HG03354 (cell line): ENCODE measurements around the gene MFSD1.
"Not testable (repeated sequence)": the region's sequence is repeated elsewhere in the genome, so short reads cannot be mapped to it uniquely, and the experiment has no call there.

ENCODE experiments used
- ATAC-seq: cut with Tn5 transposase; IDR thresholded peaks from one replicate; pipeline ENCODE4 v1.9.1; 2021; ENCODE audit warnings: mild to moderate bottlenecking; ENCODE audit not compliant: unreplicated experiment, poor library complexity, severe bottlenecking

The MFSD1 gene

DNA sequence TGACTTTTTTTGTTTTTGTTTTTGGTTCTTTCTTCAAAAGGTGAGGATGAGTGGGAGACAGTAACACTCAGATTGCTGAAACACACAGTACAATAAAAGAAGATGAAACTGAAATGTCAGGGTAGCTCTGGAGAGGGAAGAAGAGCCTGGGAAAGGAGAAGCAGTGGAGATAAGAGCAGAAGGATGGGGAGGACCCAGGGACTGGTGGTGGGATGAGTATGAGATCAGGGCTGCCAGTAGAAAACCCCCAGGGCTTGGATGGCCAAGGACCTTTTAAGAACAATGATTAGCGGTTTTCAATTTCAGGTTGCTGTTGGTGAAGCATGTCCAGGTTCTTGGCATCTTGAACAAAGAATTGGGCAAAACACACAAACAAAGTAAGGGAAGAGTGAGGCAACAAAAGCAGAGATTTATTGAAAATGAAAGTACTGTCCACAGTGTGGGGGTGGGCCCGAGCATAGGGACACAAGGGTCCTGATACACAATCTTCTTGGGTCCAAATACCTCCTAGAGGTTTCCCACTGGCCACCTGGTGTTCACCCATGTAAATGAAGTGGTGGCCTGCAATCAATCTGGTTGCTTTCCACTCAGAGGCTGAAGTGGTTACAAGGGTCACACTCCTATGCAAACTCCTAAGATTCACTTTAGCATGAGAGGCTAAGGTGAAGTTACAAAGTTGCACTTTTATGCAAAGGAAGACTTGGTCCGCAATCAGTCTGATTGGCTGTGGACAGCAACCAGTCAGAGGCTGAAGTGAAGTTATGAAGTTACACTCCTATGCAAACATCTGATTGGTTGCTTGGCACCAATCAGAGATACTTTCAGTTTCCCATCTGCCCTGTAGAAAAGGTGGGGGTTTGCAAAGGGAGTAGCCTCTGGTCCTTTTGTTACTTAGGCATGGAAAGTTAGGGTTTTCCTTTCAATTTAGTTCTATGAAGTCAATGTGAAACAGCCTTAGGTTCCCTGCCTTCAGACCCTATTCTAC, 26.1 kb upstream of the MFSD1 start:
- ATAC-seq = peak; percentile 81

DNA sequence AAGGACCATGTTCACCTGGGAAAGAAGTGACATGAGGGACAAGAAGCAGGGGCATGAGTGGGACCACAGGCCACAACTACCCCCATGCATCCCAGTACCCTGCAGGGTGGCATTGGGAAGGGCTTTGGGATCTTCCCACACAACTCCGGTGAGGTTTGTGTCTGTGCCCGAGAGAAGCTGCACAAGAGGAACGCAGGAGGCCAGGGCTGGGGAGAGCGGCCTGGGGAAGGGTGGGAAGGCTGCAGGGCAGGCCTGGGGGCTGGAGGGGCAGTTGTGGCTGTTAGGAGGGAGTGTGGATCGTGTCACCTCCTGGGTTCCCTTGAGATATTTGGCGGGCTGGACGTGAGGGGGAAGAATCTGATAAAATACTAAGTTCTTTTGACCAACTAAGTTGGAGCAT, 25.3 kb upstream of the MFSD1 start:
- no peak for ATAC-seq

DNA sequence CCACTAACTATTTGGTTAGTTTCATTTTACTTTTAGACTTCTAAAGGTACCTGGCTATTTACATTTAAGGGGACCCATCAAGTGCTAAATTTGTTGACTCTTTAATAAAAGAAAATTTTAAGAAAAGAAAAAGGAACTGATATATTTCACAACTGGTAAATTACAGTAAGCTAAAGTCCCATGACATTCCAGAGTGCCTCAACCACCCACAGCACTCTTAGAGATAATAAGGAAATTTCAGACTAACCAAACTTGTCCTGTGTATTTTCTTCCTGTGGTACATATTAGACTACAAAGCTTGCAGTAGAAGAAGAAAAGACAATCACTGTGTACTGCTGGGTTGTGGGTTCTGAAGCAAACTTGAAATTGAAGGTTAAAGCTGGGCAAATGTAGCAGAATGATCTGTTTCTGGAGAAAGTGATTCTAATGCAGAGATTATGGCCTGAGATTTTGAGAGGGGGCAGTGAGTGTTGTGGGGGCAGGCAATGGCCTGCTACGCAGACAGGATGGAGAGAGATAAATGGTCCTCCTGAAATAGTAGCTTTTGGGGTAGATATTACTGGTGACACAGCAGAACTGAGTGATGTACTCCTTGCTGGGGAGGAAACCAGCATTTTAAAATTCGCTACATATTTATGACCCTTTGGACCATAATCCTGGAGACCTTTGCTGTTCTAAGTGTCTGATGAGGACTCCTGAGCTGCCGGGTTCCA, 24.5 kb upstream of the MFSD1 start:
- ATAC-seq = no peak

DNA sequence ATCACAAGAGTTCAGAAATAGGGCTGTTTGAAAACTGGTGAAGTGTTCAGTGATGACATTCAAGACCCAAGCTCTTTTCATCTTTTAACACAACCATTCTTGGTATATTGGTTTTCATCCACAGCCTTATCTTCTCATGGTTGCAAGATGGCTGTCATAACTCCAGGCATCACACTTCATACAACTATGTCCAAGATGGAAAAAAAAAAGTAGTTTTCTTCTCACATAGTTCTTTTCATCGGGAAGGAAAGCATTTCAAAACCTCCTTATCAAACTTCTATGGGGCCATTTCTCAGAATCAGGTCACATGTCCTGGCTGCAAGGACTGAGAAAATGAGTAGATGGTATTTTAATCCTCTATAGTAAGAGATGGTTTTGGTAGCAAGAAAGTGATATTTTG, 21.1 kb upstream of the MFSD1 start:
- no peak for ATAC-seq

DNA sequence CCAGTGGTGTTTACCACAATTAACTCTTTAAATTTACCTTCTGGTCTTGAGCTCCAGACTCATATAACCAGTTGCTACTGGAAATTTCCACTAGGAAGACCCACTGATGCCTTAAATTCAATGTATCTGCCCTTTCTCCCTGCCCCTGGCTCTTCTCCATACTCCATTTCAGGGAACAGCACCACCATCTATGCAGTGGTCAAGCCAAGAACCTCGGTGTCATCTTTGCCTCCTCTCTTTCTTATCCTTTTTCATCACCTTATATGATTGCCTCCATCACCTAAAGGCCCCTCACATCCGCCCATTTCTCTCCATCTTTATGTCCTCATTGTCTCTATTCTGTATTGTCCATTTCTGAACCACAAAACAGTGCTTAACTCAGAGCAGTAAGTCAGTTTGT, 20.7 kb upstream of the MFSD1 start:
- ATAC-seq = no peak

GRCh38 chr3:158781849-158782248, 20.0 kb upstream of the MFSD1 start:
- no peak for ATAC-seq

DNA sequence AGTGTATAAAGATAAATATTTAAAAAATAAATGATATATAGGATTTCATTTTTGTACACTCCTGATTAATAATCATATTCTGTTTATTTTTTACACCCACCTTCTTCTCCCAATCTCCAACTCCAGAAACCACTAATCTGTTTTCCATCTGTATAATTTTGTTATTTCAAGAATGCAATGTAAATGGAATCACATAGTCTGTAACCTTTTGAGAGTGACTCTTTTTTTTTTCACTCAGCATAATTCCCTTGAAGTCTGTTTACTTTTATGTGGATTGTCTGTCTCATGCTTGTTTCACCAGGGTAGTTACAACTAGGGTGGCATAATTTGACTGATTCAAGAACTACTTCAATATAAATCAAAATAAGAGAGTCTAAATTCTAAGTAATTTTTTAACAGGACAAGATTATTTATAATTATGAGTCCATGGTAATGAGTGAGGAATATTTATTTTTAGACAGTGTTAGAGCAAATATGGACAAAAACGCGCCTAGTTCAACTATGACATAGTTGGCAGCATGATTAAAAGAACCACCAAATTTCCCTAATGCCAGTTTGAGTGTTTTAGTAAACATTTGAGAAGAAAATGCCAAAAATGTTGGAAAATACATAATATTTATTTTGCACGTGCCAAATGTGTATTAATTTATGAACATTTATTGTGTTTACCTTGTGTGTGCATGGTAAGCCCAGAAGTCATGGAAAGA, 19.4 kb upstream of the MFSD1 start:
- no peak for ATAC-seq

DNA sequence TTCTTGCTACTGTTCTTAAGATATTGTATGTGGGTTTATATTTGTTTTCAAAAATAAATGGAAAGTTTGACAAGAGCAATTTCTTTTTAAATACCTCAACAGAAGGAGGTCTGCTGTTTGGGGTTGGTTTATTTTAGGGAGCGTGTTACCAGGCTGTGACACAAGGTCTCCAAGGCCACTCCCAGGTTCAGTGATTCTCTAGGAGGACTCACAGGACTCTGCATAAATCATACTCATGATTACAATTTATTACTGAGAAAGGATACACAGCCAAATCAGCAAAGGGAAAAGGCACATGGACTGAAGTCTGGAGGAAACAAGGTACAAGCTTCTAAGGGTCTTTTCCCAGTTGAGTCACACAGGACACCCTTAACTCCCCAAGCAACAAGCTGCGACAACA, 18.8 kb upstream of the MFSD1 start:
- ATAC-seq = no peak

DNA sequence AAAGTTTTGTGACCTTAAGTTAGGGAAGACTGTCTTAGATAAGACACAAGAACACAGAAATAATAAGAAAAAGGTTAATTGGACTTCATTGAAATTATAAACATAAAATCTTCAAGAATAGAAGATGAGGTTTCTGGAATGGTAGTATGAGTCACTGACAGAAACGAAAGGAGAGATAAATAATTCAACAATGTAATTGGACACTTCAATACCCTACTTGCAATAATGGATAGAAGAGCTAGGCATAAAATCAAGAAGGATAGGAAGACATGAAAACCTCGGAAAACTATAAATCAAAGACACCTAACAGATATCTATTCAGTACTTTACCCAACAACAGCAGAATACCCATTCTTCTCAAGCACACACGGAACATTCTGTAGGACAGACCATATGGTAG, 15.9 kb upstream of the MFSD1 start:
- no peak for ATAC-seq

DNA sequence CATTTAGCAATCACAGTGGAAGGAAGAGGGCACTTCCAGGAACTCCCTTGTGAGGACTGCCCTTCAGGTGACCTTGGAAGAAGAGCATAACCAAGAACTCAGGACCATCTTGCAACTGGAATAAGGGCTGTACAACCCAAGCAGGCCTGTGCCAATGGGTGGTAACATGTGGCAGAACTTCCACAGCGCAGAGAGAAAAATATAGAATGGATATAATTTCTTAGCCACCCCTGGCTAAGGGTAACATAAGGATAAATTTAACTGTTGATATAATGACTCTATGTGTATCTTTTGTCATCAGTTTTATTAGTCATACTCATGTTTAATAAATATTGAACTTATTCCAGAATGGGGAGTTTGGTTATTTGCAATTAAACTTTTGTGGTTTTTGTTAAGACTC, 13.4 kb upstream of the MFSD1 start:
- no peak for ATAC-seq

- no peak for ATAC-seq
Observed at GRCh38 chr3:158789592-158789991, 12.3 kb upstream of the MFSD1 start.

DNA sequence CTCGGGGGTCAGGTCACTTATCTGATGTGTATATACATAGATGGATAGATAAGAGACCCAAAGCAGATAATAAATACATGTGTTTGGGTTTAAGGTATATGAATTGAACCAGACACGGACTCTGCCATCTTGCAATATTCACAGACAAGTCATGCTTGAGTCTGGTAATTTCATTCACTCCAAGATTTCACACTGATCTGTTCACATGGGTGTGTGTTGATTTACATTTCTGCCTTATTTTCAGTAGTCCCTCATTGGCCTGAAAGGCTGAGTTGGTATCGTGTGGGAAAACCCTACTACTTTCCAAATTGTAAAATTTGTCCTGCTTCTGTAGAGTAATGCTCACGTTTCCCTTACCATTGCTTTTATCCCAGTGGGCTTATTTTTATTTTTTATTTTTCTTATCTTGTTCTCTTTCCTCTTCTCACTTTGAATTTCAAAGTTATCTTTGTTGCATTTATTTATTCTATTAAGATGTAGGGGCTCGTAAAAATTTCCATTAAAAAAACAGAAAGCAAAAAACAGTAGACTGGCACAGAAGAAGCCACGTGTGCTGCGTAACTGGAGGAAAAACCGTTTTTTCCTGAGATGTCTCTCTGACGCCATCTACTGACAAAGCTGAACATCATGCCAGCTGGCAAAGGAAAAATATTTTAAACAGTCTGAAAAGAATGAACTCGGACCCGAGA, 10.8 kb upstream of the MFSD1 start:
- ATAC-seq = peak; percentile 82

DNA sequence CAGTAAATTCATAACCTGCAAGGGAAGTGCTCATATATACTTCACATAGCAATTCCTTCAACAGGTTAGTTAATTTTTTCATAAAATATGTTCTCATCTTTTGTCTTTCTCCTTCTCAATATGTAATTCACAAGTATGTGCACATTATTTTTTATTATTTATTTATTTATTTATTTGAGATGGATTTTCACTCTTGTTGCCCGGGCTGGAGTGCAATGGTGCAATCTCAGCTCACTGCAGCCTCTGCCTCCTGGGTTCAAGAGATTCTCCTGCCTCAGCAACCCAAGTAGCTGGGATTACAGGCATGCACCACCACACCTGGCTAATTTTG, 10.3 kb upstream of the MFSD1 start:
- not testable (repeated sequence) for ATAC-seq

DNA sequence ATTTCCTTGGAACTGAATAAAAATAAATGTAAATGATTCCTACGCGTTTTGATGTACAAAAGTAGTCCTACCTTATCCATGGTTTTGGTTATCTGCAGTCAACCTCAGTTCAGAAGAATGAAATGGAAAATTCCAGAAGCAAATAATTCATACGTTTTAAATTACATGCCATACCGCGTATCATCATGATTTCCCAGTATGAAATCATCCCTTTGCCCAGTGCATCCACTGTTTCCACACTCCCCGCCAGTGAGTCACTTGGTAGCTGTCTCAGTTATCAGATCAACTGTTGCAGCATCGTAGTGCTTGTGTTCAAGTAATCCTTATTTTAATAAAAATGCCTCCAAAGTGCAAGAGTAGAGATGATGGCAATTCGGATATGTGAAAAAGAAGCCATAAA, 9.1 kb upstream of the MFSD1 start:
- no peak for ATAC-seq

DNA sequence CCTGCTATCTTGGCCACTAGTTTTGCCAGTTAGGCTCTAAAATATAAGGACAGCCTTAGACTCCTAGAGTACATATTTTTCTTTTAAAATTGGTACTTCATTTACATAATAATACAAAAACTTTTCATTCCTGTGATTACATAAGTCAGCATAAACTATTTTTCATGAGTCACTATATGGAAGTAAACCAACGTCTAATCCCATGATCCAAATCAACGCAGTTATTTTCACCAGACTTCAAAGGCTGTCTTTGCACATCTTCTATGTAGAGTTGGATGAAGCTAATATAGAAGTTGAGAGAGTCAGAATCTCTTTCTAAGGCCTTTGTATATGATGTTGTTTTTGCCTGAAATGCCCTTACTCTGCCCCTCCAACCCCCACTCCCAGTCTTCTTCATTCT, 7.6 kb upstream of the MFSD1 start:
- no peak for ATAC-seq

GRCh38 chr3:158794936-158795518, 6.8 kb upstream of the MFSD1 start:
- ATAC-seq = peak; percentile 75

DNA sequence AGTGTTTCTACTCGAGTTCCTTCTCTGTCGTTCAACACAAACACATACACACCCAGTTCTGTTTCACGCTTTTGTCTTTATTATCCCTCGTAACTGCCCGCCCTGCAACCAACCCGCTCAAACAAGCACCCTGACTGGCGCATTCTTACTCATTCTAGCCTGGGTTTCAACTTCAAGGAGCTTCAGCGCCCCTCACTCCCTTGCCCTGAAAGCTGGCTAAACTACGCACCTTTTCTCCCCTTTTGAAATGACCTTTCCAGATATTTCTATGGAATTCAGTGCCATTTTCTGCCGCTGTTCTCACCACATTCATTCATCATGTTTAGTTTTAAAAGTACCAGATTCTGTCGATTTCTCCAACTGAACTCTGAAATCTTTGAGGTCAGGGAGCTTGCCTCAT, 653 bp upstream of the MFSD1 start:
- no peak for ATAC-seq

DNA sequence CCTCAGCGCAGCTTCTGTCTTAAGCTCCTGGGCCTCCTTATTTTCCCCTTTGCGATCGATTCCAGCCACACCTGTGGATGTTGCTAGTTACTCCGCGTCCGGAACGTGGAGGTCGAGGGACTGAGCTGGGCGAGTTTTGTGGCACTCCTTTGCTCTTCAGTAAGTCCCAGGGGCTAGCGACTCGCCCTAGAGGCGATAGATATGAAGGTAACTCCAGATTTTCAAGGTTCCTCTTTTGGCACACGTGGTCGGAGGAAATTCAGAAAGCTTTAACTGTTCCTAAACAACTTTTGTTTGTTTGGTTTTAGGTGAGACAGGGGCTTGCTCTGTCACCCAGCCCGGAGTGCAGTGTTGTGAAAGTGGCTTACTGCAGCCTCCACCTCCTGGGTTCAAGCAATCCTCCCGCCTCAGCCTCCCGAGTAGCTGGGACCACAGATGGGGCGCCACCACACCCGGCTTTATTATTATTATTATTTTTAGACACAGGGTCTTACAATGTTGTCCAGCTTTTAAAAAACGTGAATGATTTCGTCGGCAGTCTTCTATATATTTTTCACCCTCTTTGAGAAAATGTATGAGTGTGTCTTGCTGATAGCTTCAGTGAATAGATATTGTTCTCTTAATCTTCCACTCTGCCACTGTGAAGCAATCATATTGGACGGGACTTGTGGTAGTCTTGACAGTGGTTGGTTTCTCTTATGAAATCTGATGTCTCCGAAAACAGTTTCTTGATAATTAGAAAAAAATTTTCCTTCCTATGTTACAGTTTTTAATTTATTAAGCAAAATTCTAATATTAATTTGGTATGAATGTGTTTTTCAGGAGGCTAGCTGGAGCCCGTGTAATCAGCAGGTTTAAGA, 785 bp downstream of the MFSD1 start:
- peak; percentile 44 for ATAC-seq

DNA sequence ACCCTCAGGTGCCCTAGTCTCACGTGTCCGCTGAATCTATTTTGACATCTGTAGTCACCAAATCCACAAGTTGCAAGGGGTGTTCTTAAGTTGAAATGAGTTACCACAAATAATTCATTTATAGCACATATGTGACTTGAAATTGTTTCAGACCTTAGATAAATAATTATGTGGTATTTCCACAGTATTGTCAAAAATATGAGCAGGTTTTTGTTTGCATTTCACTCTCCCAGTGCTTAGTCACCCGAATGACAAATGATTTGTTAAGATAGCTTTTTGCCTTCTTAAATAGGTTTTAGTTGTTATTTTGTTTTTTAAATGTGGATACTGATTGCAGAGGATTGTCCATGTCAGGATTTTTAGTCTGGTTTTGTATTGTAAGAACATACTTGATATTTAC, 2.6 kb downstream of the MFSD1 start:
- ATAC-seq = no peak
